ENCODE results near the gene SERP2.

- TF ChIP-seq CTCF (IDR thresholded peaks at IDR 0.05) (no peak), EZH2 (IDR thresholded peaks at IDR 0.05; ENCODE audit: borderline replicate concordance, insufficient read depth, low read depth, low read length, poor library complexity, severe bottlenecking) (no peak)
Measured at GRCh38 chr13:44365008-44365407, 8.6 kb upstream of the SERP2 start.

Measured in B cell (primary cell).